ENCODE data around the gene SCRN3. TPM values are rescaled to one million over a fixed set of nuclear protein-coding genes. Genes with fewer than 3 reads are reported as not detected.

The SCRN3 gene
- total and polyA plus RNA-seq, 2 of the 4 experiments (the other 2 are of a cell fraction), result 9.9 to 11.4 TPM

GRCh38 chr2:174385201-174385600, 10.3 kb upstream of the SCRN3 start:
- Histone ChIP-seq H3K36me3 (ENCODE audit: control insufficient read depth, insufficient read depth, low read length) (peaks cover 20% of the 10 kb centered on the region), H3K9me1 (ENCODE audit: insufficient read depth, low read length) (no peaks in the 10 kb centered on the region), H3K4ac (ENCODE audit: low read depth, low read length) (no peak overlapping the region), H2AK9ac (replicated peaks; ENCODE audit: low read depth, low read length, poor library complexity) (no peak overlapping the region), H4K5ac (ENCODE audit: low read depth, low read length) (no peak overlapping the region), H3K4me1 (ENCODE audit: control insufficient read depth, insufficient read depth, low read length) (no peaks in the 10 kb centered on the region), H2BK5ac (ENCODE audit: low read depth, low read length, poor library complexity, severe bottlenecking) (no peak overlapping the region), H3K79me1 (ENCODE audit: low read depth in 1 of 2, low read length in 2 of 2) (peaks cover 15 to 36% of the 10 kb centered on the region in 2 experiments), H3K9ac (ENCODE audit: low read depth, low read length) (no peak overlapping the region), H3K18ac (ENCODE audit: low read depth, low read length) (no peak overlapping the region), H3K9me3 (ENCODE audit: control insufficient read depth, insufficient read depth, low read length) (no peaks in the 10 kb centered on the region), H4K8ac (ENCODE audit: low read depth in 2 of 2, low read length in 2 of 2) (no peak overlapping the region), H4K20me1 (ENCODE audit: insufficient read depth, low read length) (peaks cover 3% of the 10 kb centered on the region), H3K27ac (ENCODE audit: insufficient read depth, low read length) (no peak overlapping the region), H3K4me3 (ENCODE audit: insufficient read depth, low read depth, low read length) (no peak overlapping the region), H2BK20ac (ENCODE audit: low read depth, low read length) (no peak overlapping the region), H3K4me2 (ENCODE audit: low read depth, low read length) (no peak overlapping the region), H3K14ac (replicated peaks; ENCODE audit: low read depth, low read length) (no peak overlapping the region), H2AFZ (replicated peaks; ENCODE audit: low read length, poor library complexity) (no peak overlapping the region), H2BK15ac (ENCODE audit: low read depth, low read length) (no peak overlapping the region), H4K91ac (ENCODE audit: insufficient read depth, low read depth, low read length) (no peak overlapping the region), H3K27me3 (ENCODE audit: control insufficient read depth, insufficient read depth, low read length) (no peaks in the 10 kb centered on the region), H3K23ac (ENCODE audit: low read depth, low read length) (no peak overlapping the region), H2AK5ac (ENCODE audit: low read depth, low read length) (no peak overlapping the region), H2BK120ac (ENCODE audit: low read depth, low read length) (no peak overlapping the region), H3K56ac (ENCODE audit: extremely low read depth, insufficient read depth, low read length) (no peak overlapping the region)
- ChIA-PET POLR2A (ENCODE audit: unreplicated experiment) (no interaction called here), CTCF (interaction anchor here (0.7 kb wide), 1 partner anchor 637 kb away, joined by 6 read pairs; no protein-coding TSS in a partner anchor)
- no TSS peak for BruUV-seq (replicated peaks)
- 100% methylated on average over 1 of the region's 3 CpGs; no CpG with 5 or more reads in 1 of the 2 experiments for WGBS, 2 experiments (ENCODE audit: extremely low coverage in 2 of 2, insufficient read length in 1 of 2)
- ATAC-seq (ENCODE audit: low read depth), result no peak
- dilution Hi-C loops (cut with HindIII; ENCODE audit: low sequenced_read_pairs, unreplicated experiment) (no loop called here), intact Hi-C loops (cut with micrococcal nuclease) (no loop called here), in situ Hi-C loops (cut with MboI; ENCODE audit: low sequenced_read_pairs) (no loop called here)
- TF ChIP-seq NFE2L2 (IDR thresholded peaks at IDR 0.05; ENCODE audit: low read depth, low read length), result no peak
- no peak for TF ChIP-seq MAFK (IDR thresholded peaks at IDR 0.05; ENCODE audit: low read depth, low read length)
- TF ChIP-seq RAD21 (IDR thresholded peaks at IDR 0.05; ENCODE audit: low read length), result no peak
- TF ChIP-seq RCOR1 (IDR thresholded peaks at IDR 0.05; ENCODE audit: insufficient replicate concordance, low read length), result no peak
- TF ChIP-seq MXI1 (IDR thresholded peaks at IDR 0.05; ENCODE audit: borderline replicate concordance, low read depth, low read length), result no peak
- no peak for TF ChIP-seq CTCF (conservative IDR thresholded peaks at IDR 0.05; ENCODE audit: low read depth, low read length)
- TF ChIP-seq MAZ (IDR thresholded peaks at IDR 0.05; ENCODE audit: borderline replicate concordance, low read depth, low read length), result no peak
- no peak for TF ChIP-seq CHD1 (IDR thresholded peaks at IDR 0.05; ENCODE audit: low read depth, low read length)
- TF ChIP-seq CEBPB (IDR thresholded peaks at IDR 0.05; ENCODE audit: low read depth, low read length), result no peak
- DNase-seq, result no peak

Measured in IMR-90 (cell line).